Nephron progenitor cell (in vitro differentiated cells): ENCODE data around the gene TMPRSS11A.

Experiments used
- DNase-seq: peaks from one replicate; pipeline ENCODE4 v3.0.0; 2021
- H3K27ac Mint-ChIP-seq: 2 replicates; pipeline ENCODE4 v1.8.0; 2021; ENCODE audit warnings: mild to moderate bottlenecking, moderate library complexity, mixed read lengths
- H3K27me3 Mint-ChIP-seq: 2 replicates; pipeline ENCODE4 v1.8.0; 2021; ENCODE audit warnings: mild to moderate bottlenecking, low read depth, mixed read lengths; ENCODE audit not compliant: poor library complexity
- H3K36me3 Mint-ChIP-seq: 2 replicates; pipeline ENCODE4 v1.8.0; 2021; ENCODE audit warnings: low read depth, mixed read lengths
- H3K4me1 Mint-ChIP-seq: 2 replicates; pipeline ENCODE4 v1.8.0; 2021; ENCODE audit warnings: mixed read lengths
- H3K4me3 Mint-ChIP-seq: 2 replicates; pipeline ENCODE4 v1.8.0; 2021; ENCODE audit warnings: mild to moderate bottlenecking, moderate library complexity, mixed read lengths
- H3K9me3 Mint-ChIP-seq: 2 replicates; pipeline ENCODE4 v1.8.0; 2021; ENCODE audit warnings: mild to moderate bottlenecking, moderate library complexity, mixed read lengths
- CTCF ChIP-seq: fragments of 200-600 bp; sonication (generic); IDR thresholded peaks from 2 replicates; pipeline ENCODE4 v1.5.0; 2021; ENCODE audit warnings: antibody characterized with exemption

Gene TMPRSS11A

GRCh38 chr4:67980512-67980911 is 17.2 kb upstream of the TMPRSS11A start:
- H3K4me1 Mint-ChIP-seq = no peaks in the 10 kb centered on the region
- H3K9me3 Mint-ChIP-seq = peaks cover 33% of the 10 kb centered on the region
- no peaks in the 10 kb centered on the region for H3K36me3 Mint-ChIP-seq
- TF ChIP-seq CTCF = no peak
- H3K27me3 Mint-ChIP-seq = no peaks in the 10 kb centered on the region
- H3K27ac Mint-ChIP-seq = no peak overlapping the region
- H3K4me3 Mint-ChIP-seq = no peak overlapping the region
- no peak for DNase-seq

- Mint-ChIP-seq H3K27me3 (no peaks in the 10 kb centered on the region), H3K36me3 (peaks cover 5% of the 10 kb centered on the region), H3K4me1 (no peaks in the 10 kb centered on the region), H3K27ac (no peak overlapping the region), H3K9me3 (peaks cover 47% of the 10 kb centered on the region), H3K4me3 (no peak overlapping the region)
- DNase-seq = no peak
- TF ChIP-seq CTCF = no peak
These were observed 10.3 kb upstream of the TMPRSS11A start for GRCh38 chr4:67973608-67974007.

- TF ChIP-seq CTCF = no peak
- H3K27ac Mint-ChIP-seq = no peak overlapping the region
- no peaks in the 10 kb centered on the region for H3K4me1 Mint-ChIP-seq
- no peak for DNase-seq
- H3K9me3 Mint-ChIP-seq = peaks cover 10% of the 10 kb centered on the region
- H3K4me3 Mint-ChIP-seq = no peak overlapping the region
- no peaks in the 10 kb centered on the region for H3K36me3 Mint-ChIP-seq
- no peaks in the 10 kb centered on the region for H3K27me3 Mint-ChIP-seq
These were observed 8.4 kb downstream of the TMPRSS11A start for GRCh38 chr4:67954890-67955289.

- Mint-ChIP-seq H3K4me3 (no peak overlapping the region), H3K27me3 (no peaks in the 10 kb centered on the region), H3K27ac (no peak overlapping the region), H3K9me3 (peaks cover 15% of the 10 kb centered on the region), H3K4me1 (no peaks in the 10 kb centered on the region), H3K36me3 (no peaks in the 10 kb centered on the region)
- no peak for DNase-seq
- no peak for TF ChIP-seq CTCF
These were observed 22.2 kb downstream of the TMPRSS11A start for GRCh38 chr4:67941074-67941473.

GRCh38 chr4:67940506-67940905 is 22.8 kb downstream of the TMPRSS11A start:
- Mint-ChIP-seq H3K4me1 (no peaks in the 10 kb centered on the region), H3K9me3 (peaks cover 15% of the 10 kb centered on the region), H3K36me3 (no peaks in the 10 kb centered on the region), H3K27ac (no peak overlapping the region), H3K27me3 (no peaks in the 10 kb centered on the region), H3K4me3 (no peak overlapping the region)
- DNase-seq = no peak
- TF ChIP-seq CTCF = no peak

- Mint-ChIP-seq H3K9me3 (peaks cover 15% of the 10 kb centered on the region), H3K4me3 (no peak overlapping the region), H3K27ac (no peak overlapping the region), H3K36me3 (no peaks in the 10 kb centered on the region), H3K27me3 (no peaks in the 10 kb centered on the region), H3K4me1 (no peaks in the 10 kb centered on the region)
- no peak for DNase-seq
- no peak for TF ChIP-seq CTCF
These were observed 24.1 kb downstream of the TMPRSS11A start for GRCh38 chr4:67939195-67939594.
